Panc1 (cell line): ENCODE results near the gene NOTUM. TPM values are rescaled to one million over a fixed set of nuclear protein-coding genes. Genes with fewer than 3 reads are reported as not detected.

Source experiments
- ATAC-seq: fragments of 200-7000 bp; cut with Tn5 transposase; 2 replicates; pipeline ENCODE4 v1.9.1; 2020; ENCODE audit warnings: mild to moderate bottlenecking, moderate library complexity
- BruUV-seq: library from RNA; stranded (reverse); fragments of 400-500 nt; replicated peaks from 2 replicates; lab custom pipeline; 2021; lab: Mats Ljungman, UMichigan
- CTCF ChIA-PET: fragments of 300-600 bp; sonication (Branson Sonifier 250); formaldehyde crosslinking; loops from one replicate; lab custom pipeline; 2022; ENCODE audit warnings: antibody characterized with exemption; lab: Charles Lee
- POLR2A ChIA-PET: fragments of 300-600 bp; sonication (Branson Sonifier 250); formaldehyde crosslinking; loops from one replicate; lab custom pipeline; 2022; ENCODE audit warnings: antibody characterized with exemption; lab: Charles Lee
- DNase-seq: peaks from one replicate; pipeline ENCODE4 v3.0.0-alpha.2; 2010; ENCODE audit warnings: low read depth, low spot score
- H3K27ac ChIP-seq: 2 replicates; pipeline ENCODE4 v1.5.1; 2011; ENCODE audit warnings: mild to moderate bottlenecking, low read length, inconsistent platforms
- H3K27me3 ChIP-seq: fragments of 200-500 bp; sonication (Bioruptor generic); 2 replicates; pipeline ENCODE4 v1.6.0; 2014; ENCODE audit warnings: low read length, inconsistent platforms; ENCODE audit not compliant: control insufficient read depth, insufficient read depth
- H3K36me3 ChIP-seq: fragments of 200-500 bp; sonication (Bioruptor generic); 2 replicates; pipeline ENCODE4 v1.5.1; 2014; ENCODE audit warnings: inconsistent platforms, mild to moderate bottlenecking, low read length, moderate library complexity; ENCODE audit not compliant: control insufficient read depth, insufficient read depth
- H3K4me1 ChIP-seq: 2 replicates; pipeline ENCODE4 v1.5.1; 2011; ENCODE audit warnings: inconsistent platforms, mild to moderate bottlenecking, low read length, moderate library complexity; ENCODE audit not compliant: control insufficient read depth, insufficient read depth
- H3K4me3 ChIP-seq, 2 experiments: 2 replicates each; pipeline ENCODE4 v1.5.1; 2011 to 2012; ENCODE audit warnings: low read depth in 2 of 2, low read length in 2 of 2, mild to moderate bottlenecking in 2 of 2, inconsistent platforms in 1 of 2, moderate library complexity in 1 of 2
- H3K9me3 ChIP-seq: fragments of 200-500 bp; sonication (Bioruptor generic); 2 replicates; pipeline ENCODE4 v1.5.1; 2014; ENCODE audit warnings: low read depth, mild to moderate bottlenecking, inconsistent platforms, low read length, moderate library complexity; ENCODE audit not compliant: control insufficient read depth, insufficient read depth
- POLR2AphosphoS5 ChIP-seq: IDR thresholded peaks from 2 replicates; pipeline ENCODE4 v1.6.1; 2012; ENCODE audit warnings: mild to moderate bottlenecking, low read depth, low read length, moderate library complexity
- SIN3A ChIP-seq: IDR thresholded peaks from 2 replicates; pipeline ENCODE4 v1.6.1; 2012; ENCODE audit warnings: low read depth, mild to moderate bottlenecking, low read length, moderate library complexity, borderline replicate concordance; ENCODE audit not compliant: insufficient read depth
- TCF7L2 ChIP-seq: IDR thresholded peaks from 2 replicates; pipeline ENCODE4 v1.6.1; 2011; ENCODE audit warnings: mild to moderate bottlenecking, low read depth, low read length, inconsistent platforms
- in situ Hi-C: cut with HindIII; loops from 2 replicates; pipeline ENCODE4 v1.10.0; 2016; ENCODE audit warnings: low sequenced_read_pairs, low pct_unique_long_range_greater_than_20kb
- intact Hi-C: fragments of 100-400 bp; cut with micrococcal nuclease; formaldehyde crosslinking; loops from one replicate; pipeline ENCODE4 v1.10.0; 2022; ENCODE audit not compliant: unreplicated experiment
- total RNA-seq: library from RNA; stranded (reverse); gene quantifications from one replicate; pipeline ENCODE4 v1.2.1, GENCODE V29; 2021; ENCODE audit not compliant: unreplicated experiment
- TF ChIP-seq, protein P1 (sequence below), 2 experiments: IDR thresholded peaks; 2 replicates each; pipeline ENCODE4 v1.6.1; 2011 to 2012; ENCODE audit warnings: low read depth in 2 of 2, control low read depth in 1 of 2, low read length in 1 of 2, mild to moderate bottlenecking in 1 of 2, moderate library complexity in 1 of 2; ENCODE audit not compliant: insufficient read depth in 1 of 2
- TF ChIP-seq, protein P2 (sequence below): fragments of 450-650 bp; IDR thresholded peaks from 2 replicates; pipeline ENCODE4 v1.5.1; 2017; ENCODE audit warnings: mild to moderate bottlenecking

The NOTUM gene
- total RNA-seq, 1 experiment from 2014 or later, result 2.0 TPM

DNA sequence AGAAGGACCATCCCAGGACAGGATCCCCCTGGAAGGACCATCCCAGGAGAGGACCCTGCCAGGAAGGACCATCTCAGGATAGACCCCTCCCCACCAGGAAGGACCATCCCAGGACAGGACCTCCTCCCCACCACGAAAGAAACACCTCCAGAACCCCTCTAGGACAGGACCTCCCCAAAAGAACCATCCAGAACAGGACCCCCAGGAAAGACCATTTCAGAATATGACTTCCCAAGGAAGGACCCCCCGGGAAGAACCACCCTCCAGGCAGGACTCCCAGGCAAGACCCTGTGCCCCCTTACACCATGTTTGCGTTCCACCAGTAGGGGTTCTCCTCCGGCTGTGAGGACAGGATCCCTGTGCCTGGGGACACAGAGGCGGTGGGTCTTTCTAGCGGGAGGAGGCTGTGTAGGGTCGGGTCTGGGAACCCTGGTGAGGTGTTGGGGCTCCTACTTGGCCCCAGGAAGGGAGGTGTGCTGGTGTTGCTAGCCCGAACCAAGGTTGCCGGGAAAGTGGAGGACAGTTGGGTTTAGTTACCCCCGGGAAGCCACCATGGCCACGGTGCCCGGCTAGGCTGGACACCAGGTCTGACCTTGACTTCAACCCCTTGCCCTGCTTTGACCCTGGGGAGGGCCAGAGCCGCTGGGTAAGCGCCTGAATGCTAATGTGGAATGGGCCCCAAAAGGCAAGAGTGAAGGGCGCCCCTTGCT is 2.2 kb downstream of the NOTUM start:
- POLR2A ChIA-PET, result no interaction called here
- no peaks in the 10 kb centered on the region for H3K9me3 ChIP-seq
- H3K27me3 ChIP-seq, result no peaks in the 10 kb centered on the region; the same call in 1 of the 2 replicates
- TF ChIP-seq TCF7L2 (no peak), SIN3A (no peak), POLR2AphosphoS5 (no peak)
- TF ChIP-seq, protein P1, sequence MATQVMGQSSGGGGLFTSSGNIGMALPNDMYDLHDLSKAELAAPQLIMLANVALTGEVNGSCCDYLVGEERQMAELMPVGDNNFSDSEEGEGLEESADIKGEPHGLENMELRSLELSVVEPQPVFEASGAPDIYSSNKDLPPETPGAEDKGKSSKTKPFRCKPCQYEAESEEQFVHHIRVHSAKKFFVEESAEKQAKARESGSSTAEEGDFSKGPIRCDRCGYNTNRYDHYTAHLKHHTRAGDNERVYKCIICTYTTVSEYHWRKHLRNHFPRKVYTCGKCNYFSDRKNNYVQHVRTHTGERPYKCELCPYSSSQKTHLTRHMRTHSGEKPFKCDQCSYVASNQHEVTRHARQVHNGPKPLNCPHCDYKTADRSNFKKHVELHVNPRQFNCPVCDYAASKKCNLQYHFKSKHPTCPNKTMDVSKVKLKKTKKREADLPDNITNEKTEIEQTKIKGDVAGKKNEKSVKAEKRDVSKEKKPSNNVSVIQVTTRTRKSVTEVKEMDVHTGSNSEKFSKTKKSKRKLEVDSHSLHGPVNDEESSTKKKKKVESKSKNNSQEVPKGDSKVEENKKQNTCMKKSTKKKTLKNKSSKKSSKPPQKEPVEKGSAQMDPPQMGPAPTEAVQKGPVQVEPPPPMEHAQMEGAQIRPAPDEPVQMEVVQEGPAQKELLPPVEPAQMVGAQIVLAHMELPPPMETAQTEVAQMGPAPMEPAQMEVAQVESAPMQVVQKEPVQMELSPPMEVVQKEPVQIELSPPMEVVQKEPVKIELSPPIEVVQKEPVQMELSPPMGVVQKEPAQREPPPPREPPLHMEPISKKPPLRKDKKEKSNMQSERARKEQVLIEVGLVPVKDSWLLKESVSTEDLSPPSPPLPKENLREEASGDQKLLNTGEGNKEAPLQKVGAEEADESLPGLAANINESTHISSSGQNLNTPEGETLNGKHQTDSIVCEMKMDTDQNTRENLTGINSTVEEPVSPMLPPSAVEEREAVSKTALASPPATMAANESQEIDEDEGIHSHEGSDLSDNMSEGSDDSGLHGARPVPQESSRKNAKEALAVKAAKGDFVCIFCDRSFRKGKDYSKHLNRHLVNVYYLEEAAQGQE (IDR thresholded peaks at IDR 0.05; ENCODE audit: insufficient read depth in 1 of 2, low read depth in 2 of 2, low read length in 1 of 2), result no peak
- TF ChIP-seq, protein P2, sequence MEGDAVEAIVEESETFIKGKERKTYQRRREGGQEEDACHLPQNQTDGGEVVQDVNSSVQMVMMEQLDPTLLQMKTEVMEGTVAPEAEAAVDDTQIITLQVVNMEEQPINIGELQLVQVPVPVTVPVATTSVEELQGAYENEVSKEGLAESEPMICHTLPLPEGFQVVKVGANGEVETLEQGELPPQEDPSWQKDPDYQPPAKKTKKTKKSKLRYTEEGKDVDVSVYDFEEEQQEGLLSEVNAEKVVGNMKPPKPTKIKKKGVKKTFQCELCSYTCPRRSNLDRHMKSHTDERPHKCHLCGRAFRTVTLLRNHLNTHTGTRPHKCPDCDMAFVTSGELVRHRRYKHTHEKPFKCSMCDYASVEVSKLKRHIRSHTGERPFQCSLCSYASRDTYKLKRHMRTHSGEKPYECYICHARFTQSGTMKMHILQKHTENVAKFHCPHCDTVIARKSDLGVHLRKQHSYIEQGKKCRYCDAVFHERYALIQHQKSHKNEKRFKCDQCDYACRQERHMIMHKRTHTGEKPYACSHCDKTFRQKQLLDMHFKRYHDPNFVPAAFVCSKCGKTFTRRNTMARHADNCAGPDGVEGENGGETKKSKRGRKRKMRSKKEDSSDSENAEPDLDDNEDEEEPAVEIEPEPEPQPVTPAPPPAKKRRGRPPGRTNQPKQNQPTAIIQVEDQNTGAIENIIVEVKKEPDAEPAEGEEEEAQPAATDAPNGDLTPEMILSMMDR, result no peak
- no peak for ATAC-seq
- peaks cover 6% of the 10 kb centered on the region for H3K4me1 ChIP-seq
- no TSS peak for BruUV-seq
- no peak overlapping the region for H3K27ac ChIP-seq
- DNase-seq, result no peak
- in situ Hi-C loops (no loop called here), intact Hi-C loops (no loop called here)
- H3K36me3 ChIP-seq, result peaks cover 5% of the 10 kb centered on the region; the same call in 1 of the 2 replicates
- CTCF ChIA-PET, result interaction anchor here (0.6 to 4.4 kb wide), 7 partner anchors 11 to 79 kb away, joined by 3 to 37 read pairs (median 4); partner anchors contain the start of genes CENPX, DCXR and LRRC45
- peak overlapping the region in 1 of 2 experiments; percentile 48; a peak in 1 of 4 replicates for H3K4me3 ChIP-seq

DNA sequence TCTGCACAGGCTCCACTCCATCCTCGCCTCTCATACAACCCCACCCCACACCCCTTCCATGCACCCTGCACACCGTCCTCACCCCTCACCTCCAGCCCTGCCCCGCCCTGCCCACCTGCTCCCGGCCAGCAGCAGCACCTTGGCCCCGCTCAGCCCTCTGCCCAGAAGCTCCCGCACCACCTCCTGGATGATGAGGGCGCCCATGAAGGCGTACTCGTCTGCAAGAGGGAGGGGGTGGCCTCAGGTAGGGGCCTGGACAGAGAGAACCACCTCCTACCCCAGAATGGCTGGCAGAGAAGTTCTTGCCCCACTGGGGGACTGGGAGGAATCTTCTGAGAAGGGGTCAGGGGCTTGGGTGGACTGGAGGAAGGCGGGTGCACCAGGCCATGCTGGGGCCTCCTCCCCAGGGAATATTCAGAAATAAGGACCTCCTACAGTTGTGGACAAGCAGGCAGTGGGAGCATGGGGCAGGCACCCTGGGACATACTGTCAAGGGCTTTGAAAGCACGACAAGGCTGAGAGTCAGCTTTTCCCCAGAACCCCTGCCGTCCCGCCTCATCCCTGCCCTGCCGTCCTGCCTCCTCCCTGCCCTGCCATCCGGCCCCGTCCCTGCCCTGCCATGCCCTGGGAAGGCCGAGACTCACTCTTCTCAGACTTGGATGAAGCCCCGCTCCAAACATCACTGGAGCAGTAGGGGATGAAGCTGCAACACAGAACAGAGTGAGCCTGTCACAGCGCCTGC is 3.1 kb downstream of the NOTUM start:
- POLR2A ChIA-PET, result no interaction called here
- in situ Hi-C loops, result no loop called here
- no peak for ATAC-seq
- no peaks in the 10 kb centered on the region; the same call in 1 of the 2 replicates for H3K27me3 ChIP-seq
- DNase-seq, result no peak
- BruUV-seq, result no TSS peak
- CTCF ChIA-PET, result interaction anchor here (0.5 kb wide), 1 partner anchor 12 kb away, joined by 3 read pairs; no protein-coding TSS in a partner anchor
- no peaks in the 10 kb centered on the region for H3K9me3 ChIP-seq
- no peak overlapping the region for H3K4me3 ChIP-seq
- TF ChIP-seq SIN3A, result no peak
- TF ChIP-seq TCF7L2, result no peak
- TF ChIP-seq, protein P2, result no peak
- no peak for TF ChIP-seq POLR2AphosphoS5
- TF ChIP-seq, protein P1 (IDR thresholded peaks at IDR 0.05; ENCODE audit: insufficient read depth in 1 of 2, low read depth in 2 of 2, low read length in 1 of 2), result no peak
- no peak overlapping the region for H3K27ac ChIP-seq
- peaks cover 6% of the 10 kb centered on the region for H3K4me1 ChIP-seq
- peaks cover 5% of the 10 kb centered on the region; the same call in 1 of the 2 replicates for H3K36me3 ChIP-seq
- intact Hi-C loops, result no loop called here
